Measurements from ENCODE around the gene GPSM1. TPM values are rescaled to one million over a fixed set of nuclear protein-coding genes. Genes with fewer than 3 reads are reported as not detected.

Gene GPSM1, protein sequence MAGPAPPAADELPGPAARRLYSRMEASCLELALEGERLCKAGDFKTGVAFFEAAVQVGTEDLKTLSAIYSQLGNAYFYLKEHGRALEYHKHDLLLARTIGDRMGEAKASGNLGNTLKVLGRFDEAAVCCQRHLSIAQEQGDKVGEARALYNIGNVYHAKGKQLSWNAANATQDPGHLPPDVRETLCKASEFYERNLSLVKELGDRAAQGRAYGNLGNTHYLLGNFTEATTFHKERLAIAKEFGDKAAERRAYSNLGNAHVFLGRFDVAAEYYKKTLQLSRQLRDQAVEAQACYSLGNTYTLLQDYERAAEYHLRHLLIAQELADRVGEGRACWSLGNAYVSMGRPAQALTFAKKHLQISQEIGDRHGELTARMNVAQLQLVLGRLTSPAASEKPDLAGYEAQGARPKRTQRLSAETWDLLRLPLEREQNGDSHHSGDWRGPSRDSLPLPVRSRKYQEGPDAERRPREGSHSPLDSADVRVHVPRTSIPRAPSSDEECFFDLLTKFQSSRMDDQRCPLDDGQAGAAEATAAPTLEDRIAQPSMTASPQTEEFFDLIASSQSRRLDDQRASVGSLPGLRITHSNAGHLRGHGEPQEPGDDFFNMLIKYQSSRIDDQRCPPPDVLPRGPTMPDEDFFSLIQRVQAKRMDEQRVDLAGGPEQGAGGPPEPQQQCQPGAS
- 24.2 and 27.2 TPM in 2 replicates for total RNA-seq

DNA sequence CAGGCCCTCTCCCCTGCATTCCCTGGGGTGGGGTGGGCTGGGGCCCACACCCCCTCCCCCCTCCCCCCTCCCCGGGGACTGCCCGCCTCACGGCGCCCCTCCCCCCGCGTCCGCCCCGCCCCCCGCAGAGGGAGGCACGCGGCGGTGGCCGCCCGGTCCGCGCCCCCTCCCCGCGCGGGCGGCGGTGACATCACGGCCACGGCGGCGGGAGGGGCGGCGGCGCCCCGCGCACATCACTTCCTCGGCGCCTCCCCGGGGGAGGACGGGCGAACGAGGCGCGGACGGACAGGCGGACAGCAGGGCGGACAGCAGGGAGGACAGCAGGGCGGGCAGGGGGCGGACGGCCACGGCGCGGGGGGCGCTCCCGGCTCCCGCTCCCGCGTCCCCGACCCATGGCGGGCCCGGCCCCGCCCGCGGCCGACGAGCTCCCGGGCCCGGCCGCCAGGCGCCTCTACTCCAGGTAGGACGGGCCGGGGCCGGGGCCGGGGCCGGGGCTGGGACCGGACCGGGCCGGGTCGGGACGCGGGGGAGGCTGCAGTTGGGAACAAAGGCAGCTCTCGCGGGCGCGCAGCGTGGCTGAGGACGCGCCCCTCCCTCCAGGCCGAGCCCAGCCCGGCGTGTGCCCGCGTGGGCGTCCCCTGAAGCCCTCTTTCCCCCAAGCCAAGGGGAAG is at the start of gene GPSM1:
TSS of gene GPSM1 (plus strand) at position 236 of the 671 bp plus-strand sequence. CDS start at position 393, 157 bp downstream.

GRCh38 chr9:136303825-136304416 is 23.4 kb upstream of the GPSM1 start, which contains the start of gene CCDC187:
TSS of gene CCDC187 (minus strand) at chr9:136304094. CDS start at chr9:136303830, 264 bp downstream.

GRCh38 chr9:136363106-136363948 is 36.0 kb downstream of the GPSM1 start, which contains the start of gene DNLZ:
TSS of gene DNLZ (minus strand) at chr9:136363744. CDS start at chr9:136363714, 30 bp downstream.

GRCh38 chr9:136373300-136374182 is 46.2 kb downstream of the GPSM1 start, which contains the start of gene CARD9:
TSS of gene CARD9 (minus strand) at chr9:136373669. CDS start at chr9:136372078, 1,591 bp downstream.

DNA sequence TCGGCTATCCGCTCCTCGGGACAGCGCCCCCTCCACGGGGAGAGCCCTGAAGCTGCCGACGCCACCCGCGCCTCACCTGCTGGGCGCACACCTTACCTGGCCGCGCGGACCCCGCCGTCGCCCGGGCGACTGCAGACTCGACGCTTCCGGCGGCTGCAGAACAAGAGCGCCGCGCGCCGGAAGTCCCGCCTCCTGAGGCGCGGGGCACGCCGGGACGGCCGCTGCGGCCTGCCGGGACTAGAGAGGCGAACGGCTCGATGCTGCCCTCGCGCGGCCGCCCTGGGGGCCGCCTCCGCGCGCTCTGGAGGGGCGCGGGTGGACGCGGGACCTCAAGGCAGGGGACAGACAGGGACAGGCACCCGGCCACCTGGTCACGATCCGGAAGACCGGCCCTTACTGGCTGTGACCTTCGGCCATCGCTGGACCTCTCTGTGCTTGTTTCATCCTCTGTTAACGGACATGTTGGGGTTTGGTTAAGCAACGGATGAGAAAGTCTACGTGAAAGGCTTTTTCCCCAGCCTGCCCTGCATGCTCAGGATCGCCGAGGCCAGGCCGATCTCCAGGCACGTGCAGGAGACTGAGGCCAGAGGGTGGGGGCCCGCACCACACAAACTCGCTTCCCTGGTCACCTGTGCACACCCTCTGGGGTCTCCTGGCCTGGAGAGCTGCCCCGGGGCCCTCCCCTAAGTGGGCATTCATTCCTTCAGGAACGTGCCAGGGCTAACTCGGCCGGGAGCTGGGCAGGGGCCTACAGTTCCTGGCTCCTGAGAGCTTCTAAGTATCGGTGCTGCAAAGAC is 72.9 kb downstream of the GPSM1 start, which contains the start of gene SNAPC4:
TSS of gene SNAPC4 (minus strand) at position 133 of the 797 bp plus-strand sequence. CDS start 1,742 bp downstream, outside the sequence.

Other genes with a start within 250 kb of the GPSM1 start
- 30.8 and 34.7 TPM in 2 replicates for gene NACC2, start 232.2 kb upstream of the GPSM1 start, total RNA-seq
- 42.3 and 42.5 TPM in 2 replicates for gene TMEM250, start 208.7 kb upstream of the GPSM1 start, total RNA-seq
- not detected in 2 replicates for gene LHX3, start 122.4 kb upstream of the GPSM1 start, total RNA-seq
- 7.6 and 8.7 TPM in 2 replicates for gene QSOX2, start 81.7 kb upstream of the GPSM1 start, total RNA-seq
- 0.05 TPM in 1 of 2 replicates, not detected in the other for gene CCDC187, start 23.4 kb upstream of the GPSM1 start, total RNA-seq
- 17.0 and 29.6 TPM in 2 replicates for gene DNLZ, start 36.2 kb downstream of the GPSM1 start, total RNA-seq
- 0.31 and 0.88 TPM in 2 replicates for gene CARD9, start 46.1 kb downstream of the GPSM1 start, total RNA-seq
- 7.1 and 9.1 TPM in 2 replicates for gene SNAPC4, start 72.6 kb downstream of the GPSM1 start, total RNA-seq
- 32.2 and 43.2 TPM in 2 replicates for gene ENTR1, start 83.1 kb downstream of the GPSM1 start, total RNA-seq
- 33.6 and 41.5 TPM in 2 replicates for gene PMPCA, start 83.1 kb downstream of the GPSM1 start, total RNA-seq
- gene INPP5E, start 112.3 kb downstream of the GPSM1 start, total RNA-seq = 6.2 and 8.0 TPM in 2 replicates
- gene SEC16A, start 155.5 kb downstream of the GPSM1 start, total RNA-seq = 56.2 and 64.3 TPM in 2 replicates
- gene NOTCH1, start 218.5 kb downstream of the GPSM1 start, total RNA-seq = 17.6 and 23.4 TPM in 2 replicates